K562 (cell line): ENCODE results near the gene SPATA2. TPM values are rescaled to one million over a fixed set of nuclear protein-coding genes. Genes with fewer than 3 reads are reported as not detected.

Experiments
- ATAC-seq: fragments of 200-7000 bp; cut with Tn5 transposase; 3 replicates; pipeline ENCODE4 v1.9.1; 2020; ENCODE audit warnings: moderate library complexity
- BruUV-seq: library from RNA; stranded (reverse); fragments of 400-500 nt; replicated peaks from 2 replicates; lab custom pipeline; 2021; lab: Mats Ljungman, UMichigan
- CTCF ChIA-PET: fragments of 300-600 bp; formaldehyde crosslinking; extraction: SDS; loops from one replicate; lab custom pipeline; 2021; ENCODE audit warnings: low intra/inter-chr PET ratio; lab: Yijun Ruan, JAX
- POLR2A ChIA-PET: fragments of 300-600, 350-650 bp; sonication (Branson Sonifier 250); formaldehyde crosslinking; extraction: SDS; loops from one replicate; lab custom pipeline; 2021; ENCODE audit warnings: antibody characterized with exemption, inconsistent platforms; lab: Yijun Ruan, JAX
- DNase-seq, 4 experiments: peaks; one replicate each; pipeline versions ENCODE4 v3.0.0 to v3.0.0-alpha.2; 2011 to 2018; ENCODE audit warnings: low spot score in 3 of 4, mixed read lengths in 3 of 4; ENCODE audit errors: extremely low read depth in 1 of 4
- FAIRE-seq: peaks from 2 replicates; lab custom pipeline; 2011; peaks lifted over from hg19 to GRCh38; lab: Jason Lieb, UNC
- H2AFZ ChIP-seq: 2 replicates; pipeline ENCODE4 v1.6.0; 2011; ENCODE audit warnings: low read depth, low read length, control low read depth, inconsistent platforms
- H3K27ac ChIP-seq: fragments of 200-600 bp; 3 replicates; pipeline ENCODE4 v1.8.0; 2011; ENCODE audit warnings: low read depth, mild to moderate bottlenecking, control low read depth, inconsistent platforms, low read length, moderate library complexity, mixed read lengths; ENCODE audit errors: extremely low read depth
- H3K27me3 ChIP-seq, 2 experiments: fragments of 300-600 bp in 1 of 2; 2 replicates in 1 of 2; 3 replicates in 1 of 2; pipeline versions ENCODE4 v1.6.0 to v1.8.0; 2011; ENCODE audit warnings: inconsistent platforms in 2 of 2, low read length in 2 of 2, mild to moderate bottlenecking in 1 of 2, mixed read lengths in 1 of 2, moderate library complexity in 1 of 2; ENCODE audit not compliant: control insufficient read depth in 2 of 2, insufficient read depth in 2 of 2
- H3K36me3 ChIP-seq: fragments of 300-600 bp; 3 replicates; pipeline ENCODE4 v1.8.0; 2011; ENCODE audit warnings: mild to moderate bottlenecking, low read length, inconsistent platforms; ENCODE audit not compliant: control insufficient read depth, insufficient read depth
- H3K4me1 ChIP-seq, 2 experiments: fragments of 200-600 bp in 1 of 2; replicated peaks in 1 of 2; 2 replicates in 1 of 2; 3 replicates in 1 of 2; pipeline versions ENCODE4 v1.5.1 to v1.8.0; 2011; ENCODE audit warnings: inconsistent platforms in 2 of 2, low read length in 2 of 2, mild to moderate bottlenecking in 1 of 2, mixed read lengths in 1 of 2, moderate library complexity in 1 of 2; ENCODE audit not compliant: control insufficient read depth in 2 of 2, insufficient read depth in 2 of 2
- H3K4me2 ChIP-seq: 2 replicates; pipeline ENCODE4 v1.6.1; 2011; ENCODE audit warnings: low read length, control low read depth, inconsistent platforms, mixed read lengths; ENCODE audit not compliant: insufficient read depth
- H3K4me3 ChIP-seq: fragments of 200-600 bp; sonication (generic), shearing (Covaris generic); 2 replicates; pipeline ENCODE4 v1.5.1; 2016; ENCODE audit warnings: control low read depth, inconsistent platforms
- H3K79me2 ChIP-seq: fragments of 200-600 bp; 3 replicates; pipeline ENCODE4 v1.8.0; 2011; ENCODE audit warnings: low read length, inconsistent platforms; ENCODE audit not compliant: control insufficient read depth, insufficient read depth
- H3K9ac ChIP-seq, 2 experiments: 2 replicates each; pipeline versions ENCODE4 v1.6.0 to v1.6.1; 2011; ENCODE audit warnings: low read depth in 2 of 2, low read length in 2 of 2, control low read depth in 1 of 2, inconsistent platforms in 1 of 2, mild to moderate bottlenecking in 1 of 2, mixed read lengths in 1 of 2; ENCODE audit not compliant: insufficient read depth in 1 of 2
- H3K9me1 ChIP-seq: one replicate; pipeline ENCODE4 v1.6.0; 2011; ENCODE audit warnings: inconsistent platforms, mild to moderate bottlenecking, low read length, moderate library complexity; ENCODE audit not compliant: control insufficient read depth, insufficient read depth
- H3K9me3 ChIP-seq: replicated peaks from 2 replicates; pipeline ENCODE4 v1.5.1; 2011; ENCODE audit warnings: low read depth, low read length, inconsistent platforms; ENCODE audit not compliant: control insufficient read depth, insufficient read depth
- H4K20me1 ChIP-seq: replicated peaks from 2 replicates; pipeline ENCODE4 v1.6.1; 2011; ENCODE audit warnings: low read length, inconsistent platforms, mixed read lengths; ENCODE audit not compliant: control insufficient read depth, insufficient read depth
- ASH1L ChIP-seq: fragments of 450-650 bp; IDR thresholded peaks from 2 replicates; pipeline ENCODE4 v1.6.1; 2018; ENCODE audit warnings: borderline replicate concordance, mild to moderate bottlenecking, low read depth; ENCODE audit not compliant: partially characterized antibody
- BRD9 ChIP-seq: fragments of 450-650 bp; IDR thresholded peaks from 2 replicates; pipeline ENCODE4 v1.6.1; 2018; ENCODE audit warnings: low read depth; ENCODE audit not compliant: partially characterized antibody
- ELF2 ChIP-seq: fragments of 250-450 bp; sonication (Bioruptor Pico); IDR thresholded peaks from 2 replicates; pipeline ENCODE4 v1.5.0; 2021; ENCODE audit warnings: mild to moderate bottlenecking
- FOXJ2 ChIP-seq: fragments of 200-800 bp; sonication (Bioruptor generic); IDR thresholded peaks from 2 replicates; pipeline ENCODE4 v1.6.1; 2016; ENCODE audit warnings: missing genetic modification characterization, missing compliant biosample characterization
- KAT2B ChIP-seq: IDR thresholded peaks from one replicate; pipeline ENCODE4 v1.6.1; 2012; ENCODE audit warnings: low read depth, mild to moderate bottlenecking, control low read depth, inconsistent platforms, low read length, moderate library complexity
- NCOA1 ChIP-seq: fragments of 450-650 bp; IDR thresholded peaks from 2 replicates; pipeline ENCODE4 v1.6.1; 2016; ENCODE audit warnings: low read depth
- SAFB2 ChIP-seq: fragments of 200-400 bp; formaldehyde crosslinking; IDR thresholded peaks from 2 replicates; pipeline ENCODE4 v1.6.1; 2018; ENCODE audit warnings: borderline replicate concordance, low read length, low read depth, moderate library complexity; ENCODE audit not compliant: severe bottlenecking
- SMAD1 ChIP-seq: fragments of 150-350 bp; IDR thresholded peaks from 2 replicates; pipeline ENCODE4 v1.6.1; 2014; ENCODE audit warnings: low read length, low read depth; ENCODE audit not compliant: partially characterized antibody
- TCF3 ChIP-seq: sonication (generic); formaldehyde crosslinking; IDR thresholded peaks from 2 replicates; pipeline ENCODE4 v1.4.0; 2020; ENCODE audit warnings: mild to moderate bottlenecking, missing genetic modification reagents
- TRIM24 ChIP-seq, 2 experiments: fragments of 450-650 bp; IDR thresholded peaks; 2 replicates each; pipeline ENCODE4 v1.6.1; 2016
- WHSC1 ChIP-seq: IDR thresholded peaks from one replicate; pipeline ENCODE4 v1.6.1; 2012; ENCODE audit warnings: low read length, control low read depth, inconsistent platforms
- ZFX ChIP-seq: sonication (generic); formaldehyde crosslinking; IDR thresholded peaks from 2 replicates; pipeline ENCODE4 v1.8.0; 2022; ENCODE audit warnings: mild to moderate bottlenecking, missing genetic modification reagents, moderate library complexity
- ZNF77 ChIP-seq: fragments of 250-450 bp; sonication (Bioruptor Pico); IDR thresholded peaks from 2 replicates; pipeline ENCODE4 v1.5.0; 2020
- WGBS: fragments of 100-300 bp; shearing (Covaris generic); methylation state at CpG from one replicate; pipeline ENCODE4 v1.1.6; 2016; ENCODE audit warnings: low coverage, mixed read lengths; ENCODE audit not compliant: insufficient coverage; ENCODE audit errors: missing lambda C conversion rate; 5-methylcytosine and 5-hydroxymethylcytosine counted together
- in situ Hi-C: fragments of 300-500 bp; cut with MboI; formaldehyde crosslinking; loops from 4 replicates; pipeline ENCODE4 v1.15.0; 2018; ENCODE audit warnings: inconsistent platforms, mixed read lengths
- intact Hi-C: fragments of 100-400 bp; cut with micrococcal nuclease; formaldehyde crosslinking; loops from 2 replicates; pipeline ENCODE4 v1.14.2; 2022
- polyA plus RNA-seq, 8 experiments: library from polyadenylated mRNA; depleted of rRNA in 4 of 8; stranded (reverse) in 5 of 8; unstranded in 3 of 8; fragments of >200 nt; fragmentation: Nextera tagmentation in 2 of 8; fragmentation: Illumina TruSeq in 1 of 8; extraction: Ambion mirVana in 2 of 8; extraction: Trizol in 1 of 8; gene quantifications; 2 replicates each; pipeline versions ENCODE4 v1.2.1 to v1.2.3, GENCODE V29; 2011 to 2014; ENCODE audit warnings: inconsistent platforms in 1 of 8, missing spikeins in 1 of 8
- total RNA-seq, 7 experiments: library from RNA; depleted of rRNA in 6 of 7; stranded (reverse); fragments of >200 nt in 6 of 7; fragmentation: Illumina TruSeq in 2 of 7; extraction: Trizol in 2 of 7; gene quantifications; 2 replicates each; pipeline versions ENCODE4 v1.2.1 to v1.2.3, GENCODE V29; 2011 to 2021; ENCODE audit warnings: low replicate concordance in 1 of 7
- TF ChIP-seq, protein P1 (sequence below): fragments of 450-650 bp; IDR thresholded peaks from 2 replicates; pipeline ENCODE4 v1.6.1; 2016; ENCODE audit warnings: borderline replicate concordance

The SPATA2 gene
- total and polyA plus RNA-seq, 9 of the 15 experiments (the other 6 are each of a cell fraction or from before 2014, with no cell fraction given), result 0.46 to 8.2 (median 2.7) TPM

DNA sequence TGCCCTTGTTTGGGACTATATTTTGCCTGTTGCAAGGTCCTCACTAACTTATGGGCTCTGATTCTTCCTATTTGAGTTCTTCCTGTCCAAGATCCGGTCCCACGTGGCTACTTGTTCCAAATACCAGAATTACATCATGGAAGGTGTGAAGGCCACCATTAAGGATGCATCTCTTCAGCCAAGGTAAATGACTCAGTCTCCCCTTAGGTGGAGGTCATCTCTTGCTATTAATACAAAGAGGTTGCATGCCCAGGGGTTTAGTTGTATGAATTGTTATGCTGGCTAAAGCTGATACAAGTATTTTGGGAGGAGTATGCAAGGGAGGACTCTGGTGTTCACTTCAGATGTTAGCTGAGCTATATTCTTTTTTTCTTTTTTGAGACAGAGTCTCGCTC, 30.0 kb upstream of the SPATA2 start:
- Histone ChIP-seq H2AFZ (no peak overlapping the region), H3K36me3 (peaks cover 84% of the 10 kb centered on the region), H4K20me1 (0 out of 2 replicates have a peak, but pooled peaks cover 6% of the 10 kb centered on the region), H3K4me2 (no peak overlapping the region), H3K79me2 (peaks cover 44% of the 10 kb centered on the region), H3K9me3 (no peaks in the 10 kb centered on the region), H3K27ac (no peak overlapping the region), H3K9me1 (no peaks in the 10 kb centered on the region), H3K9ac (no peak overlapping the region), H3K4me1 (peaks cover 0 to 3% of the 10 kb centered on the region in 2 experiments; a peak in 1 of 5 replicates), H3K27me3 (no peaks in the 10 kb centered on the region), H3K4me3 (no peak overlapping the region)
- ATAC-seq (no peak), DNase-seq (no peak), FAIRE-seq (no peak)
- 94% methylated on average over 2 of the region's 3 CpGs for WGBS
- POLR2A ChIA-PET, result interaction anchor here (0.5 to 4.0 kb wide), 4 partner anchors 8 to 19 kb away, joined by 3 to 30 read pairs (median 4); partner anchors contain the start of gene RNF114
- in situ Hi-C loops (no loop called here), intact Hi-C loops (no loop called here)
- TF ChIP-seq FOXJ2 (no peak), TRIM24 (IDR thresholded peaks at IDR 0.05) (no peak), ELF2 (CRISPR knock-in tag) (no peak), ZNF77 (CRISPR knock-in tag) (no peak), SMAD1 (no peak), SAFB2 (no peak), NCOA1 (no peak), ASH1L (no peak), TCF3 (CRISPR knock-in tag) (no peak), ZFX (no peak), KAT2B (no peak), WHSC1 (no peak), BRD9 (no peak)
- TF ChIP-seq, protein P1, sequence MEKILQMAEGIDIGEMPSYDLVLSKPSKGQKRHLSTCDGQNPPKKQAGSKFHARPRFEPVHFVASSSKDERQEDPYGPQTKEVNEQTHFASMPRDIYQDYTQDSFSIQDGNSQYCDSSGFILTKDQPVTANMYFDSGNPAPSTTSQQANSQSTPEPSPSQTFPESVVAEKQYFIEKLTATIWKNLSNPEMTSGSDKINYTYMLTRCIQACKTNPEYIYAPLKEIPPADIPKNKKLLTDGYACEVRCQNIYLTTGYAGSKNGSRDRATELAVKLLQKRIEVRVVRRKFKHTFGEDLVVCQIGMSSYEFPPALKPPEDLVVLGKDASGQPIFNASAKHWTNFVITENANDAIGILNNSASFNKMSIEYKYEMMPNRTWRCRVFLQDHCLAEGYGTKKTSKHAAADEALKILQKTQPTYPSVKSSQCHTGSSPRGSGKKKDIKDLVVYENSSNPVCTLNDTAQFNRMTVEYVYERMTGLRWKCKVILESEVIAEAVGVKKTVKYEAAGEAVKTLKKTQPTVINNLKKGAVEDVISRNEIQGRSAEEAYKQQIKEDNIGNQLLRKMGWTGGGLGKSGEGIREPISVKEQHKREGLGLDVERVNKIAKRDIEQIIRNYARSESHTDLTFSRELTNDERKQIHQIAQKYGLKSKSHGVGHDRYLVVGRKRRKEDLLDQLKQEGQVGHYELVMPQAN, result no peak
- BruUV-seq, result no TSS peak
- CTCF ChIA-PET, result no interaction called here
